SU-DHL-6 (cell line): ENCODE measurements around the gene CRTC3.

Experiments used
- H2AFZ ChIP-seq: fragments of 200-600 bp; sonication (generic); 2 replicates; pipeline ENCODE4 v1.6.1; 2014; ENCODE audit warnings: low read depth, mild to moderate bottlenecking, moderate library complexity, mixed read lengths, antibody characterized with exemption, low read length; ENCODE audit not compliant: severe bottlenecking
- H3F3A ChIP-seq: fragments of 200-600 bp; shearing (Covaris generic); 2 replicates; pipeline ENCODE4 v1.6.0; 2016; ENCODE audit warnings: antibody characterized with exemption, mild to moderate bottlenecking; ENCODE audit not compliant: insufficient read depth
- H3K27ac ChIP-seq: fragments of 200-600 bp; sonication (generic); 2 replicates; pipeline ENCODE4 v1.5.1; 2016; ENCODE audit warnings: low read depth, mild to moderate bottlenecking, low read length, moderate library complexity, mixed read lengths
- H3K27me3 ChIP-seq: fragments of 200-600 bp; sonication (generic), shearing (Covaris generic); 2 replicates; pipeline ENCODE4 v1.6.0; 2014; ENCODE audit warnings: mild to moderate bottlenecking, low read length
- H3K36me3 ChIP-seq: fragments of 200-600 bp; sonication (generic); 2 replicates; pipeline ENCODE4 v1.6.1; 2014; ENCODE audit warnings: mild to moderate bottlenecking, low read length, mixed read lengths
- H3K4me2 ChIP-seq: fragments of 300-600, 200-600 bp; shearing (Covaris generic), sonication (generic); 2 replicates; pipeline ENCODE4 v1.6.0; 2014; ENCODE audit warnings: low read length, low read depth, mild to moderate bottlenecking; ENCODE audit not compliant: poor library complexity, severe bottlenecking
- H3K4me3 ChIP-seq: fragments of 200-600 bp; sonication (generic); 2 replicates; pipeline ENCODE4 v1.5.1; 2014; ENCODE audit warnings: antibody characterized with exemption, low read length, mild to moderate bottlenecking, mixed read lengths; ENCODE audit not compliant: insufficient read depth, poor library complexity, severe bottlenecking
- H3K79me2 ChIP-seq: fragments of 200-600 bp; sonication (generic); 2 replicates; pipeline ENCODE4 v1.6.1; 2014; ENCODE audit warnings: mild to moderate bottlenecking, low read length, moderate library complexity; ENCODE audit not compliant: insufficient read depth
- H3K9ac ChIP-seq: fragments of 200-600 bp; sonication (generic); 2 replicates; pipeline ENCODE4 v1.7.0; 2014; ENCODE audit warnings: mild to moderate bottlenecking, low read length
- H3K9me2 ChIP-seq: fragments of 200-600 bp; sonication (generic); replicated peaks from 2 replicates; pipeline ENCODE4 v1.6.1; 2014; ENCODE audit warnings: low read length; ENCODE audit not compliant: insufficient read depth
- H3K9me3 ChIP-seq: fragments of 200-600 bp; sonication (generic); 2 replicates; pipeline ENCODE4 v1.6.1; 2014; ENCODE audit warnings: low read length, mixed read lengths; ENCODE audit not compliant: insufficient read depth
- H4K20me1 ChIP-seq: fragments of 200-600 bp; sonication (generic); 2 replicates; pipeline ENCODE4 v1.6.1; 2014; ENCODE audit warnings: low read depth, mild to moderate bottlenecking, antibody characterized with exemption, low read length, moderate library complexity, mixed read lengths
- CTCF ChIP-seq: fragments of 200-600 bp; sonication (generic); IDR thresholded peaks from one replicate; pipeline ENCODE4 v1.5.1; 2017; ENCODE audit warnings: antibody characterized with exemption, mild to moderate bottlenecking, low read length, moderate library complexity; ENCODE audit not compliant: insufficient read depth, poor library complexity, severe bottlenecking
- EZH2phosphoT487 ChIP-seq: fragments of 200-600 bp; sonication (generic), shearing (Covaris generic); conservative IDR thresholded peaks from 2 replicates; pipeline ENCODE4 v1.6.1; 2018; ENCODE audit warnings: mild to moderate bottlenecking, antibody characterized with exemption, low read length, moderate library complexity, mixed read lengths

Gene CRTC3

GRCh38 chr15:90664650-90665287 is 135.0 kb downstream of the CRTC3 start:
- Histone ChIP-seq H3K9ac (peak overlapping the region; percentile 35), H3K4me3 (peak overlapping the region; percentile 51), H3K27me3 (peaks cover 5% of the 10 kb centered on the region; the same call in 1 of the 2 replicates), H3K27ac (no peak overlapping the region), H2AFZ (no peak overlapping the region), H3K36me3 (no peaks in the 10 kb centered on the region), H3K9me2 (no peaks in the 10 kb centered on the region), H3K79me2 (no peaks in the 10 kb centered on the region), H4K20me1 (no peaks in the 10 kb centered on the region), H3F3A (peaks cover 6% of the 10 kb centered on the region; the same call in 1 of the 2 replicates), H3K9me3 (peaks cover 8% of the 10 kb centered on the region; the same call in 1 of the 2 replicates), H3K4me2 (peak overlapping the region; percentile 84)
- TF ChIP-seq CTCF (no peak), EZH2phosphoT487 (no peak)

GRCh38 chr15:90665288-90666134 is 135.8 kb downstream of the CRTC3 start:
- H3K9ac ChIP-seq = peak overlapping the region; percentile 35

More at GRCh38 chr15:90665288-90666134, 135.8 kb downstream of the CRTC3 start:
- Histone ChIP-seq H3K9me3 (peaks cover 8% of the 10 kb centered on the region; the same call in 1 of the 2 replicates), H4K20me1 (no peaks in the 10 kb centered on the region), H3K36me3 (no peaks in the 10 kb centered on the region), H3K27ac (0 out of 2 replicates have a peak overlapping the region, but pooled peaks have one; percentile 29), H2AFZ (peak overlapping the region; percentile 12), H3K4me3 (peak overlapping the region; percentile 51), H3K9me2 (no peaks in the 10 kb centered on the region), H3K79me2 (no peaks in the 10 kb centered on the region), H3K27me3 (peaks cover 5% of the 10 kb centered on the region; the same call in 1 of the 2 replicates), H3K4me2 (peak overlapping the region; percentile 84), H3F3A (peaks cover 6% of the 10 kb centered on the region; the same call in 1 of the 2 replicates)
- TF ChIP-seq EZH2phosphoT487 (no peak), CTCF (no peak)
